ENCODE data around the gene RPL5.

GRCh38 chr1:92805216-92805615 is 26.6 kb upstream of the RPL5 start:
- no peak for TF ChIP-seq CTCF (conservative IDR thresholded peaks at IDR 0.05 in 1 of 2, IDR thresholded peaks at IDR 0.05 in 1 of 2; ENCODE audit: low read depth in 1 of 2, low read length in 2 of 2)
- TF ChIP-seq EZH2 (IDR thresholded peaks at IDR 0.05; ENCODE audit: low read length, missing control alignments) = no peak

Data from fibroblast of lung (primary cell).